Esophagus muscularis mucosa (tissue), 3 donors: Measurements from ENCODE around the gene ATP11C.
"Not testable (repeated sequence)": the region's sequence is repeated elsewhere in the genome, so short reads cannot be mapped to it uniquely, and the experiment has no call there.

Source experiments
- POLR2A ChIP-seq: fragments of 450-650 bp; IDR thresholded peaks from one replicate; pipeline ENCODE4 v1.6.1; 2017; ENCODE audit warnings: antibody characterized with exemption, moderate library complexity, mild to moderate bottlenecking, low read depth
- POLR2AphosphoS5 ChIP-seq, 2 donors: sonication (generic); formaldehyde crosslinking; IDR thresholded peaks; one replicate each; pipeline ENCODE4 v1.6.1; 2017; ENCODE audit warnings: antibody characterized with exemption in 2 of 2
- TF ChIP-seq, protein P1 (sequence below), 3 experiments: fragments of 200-600 bp in 2 of 3; fragments of 450-650 bp in 1 of 3; sonication (generic) in 2 of 3; IDR thresholded peaks; one replicate each; pipeline ENCODE4 v1.5.1; 2017 to 2019; ENCODE audit warnings: antibody characterized with exemption in 3 of 3, mild to moderate bottlenecking in 2 of 3, moderate library complexity in 1 of 3

DNA sequence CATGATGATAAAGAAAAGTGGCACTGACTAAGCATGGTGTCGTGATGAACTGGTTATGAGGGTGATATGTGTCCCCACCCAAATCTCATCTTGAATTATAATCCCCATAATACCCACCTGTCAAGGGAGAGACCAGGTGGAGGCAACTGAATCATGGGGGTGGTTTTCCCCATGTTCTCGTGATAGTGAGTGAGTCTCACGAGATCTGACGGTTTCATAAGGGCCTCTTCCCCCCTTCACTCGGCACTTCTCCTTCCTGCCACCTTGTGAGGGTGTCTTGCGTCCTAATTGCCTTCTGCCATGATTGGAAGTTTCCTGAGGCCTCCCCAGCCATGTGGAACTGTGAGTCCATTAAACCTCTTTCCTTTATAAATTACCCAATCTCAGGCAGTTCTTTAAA is 11.7 kb downstream of the ATP11C start:
- TF ChIP-seq POLR2A; POLR2AphosphoS5 (IDR thresholded peaks at IDR 0.05): not testable (repeated sequence)
- TF ChIP-seq, protein P1, sequence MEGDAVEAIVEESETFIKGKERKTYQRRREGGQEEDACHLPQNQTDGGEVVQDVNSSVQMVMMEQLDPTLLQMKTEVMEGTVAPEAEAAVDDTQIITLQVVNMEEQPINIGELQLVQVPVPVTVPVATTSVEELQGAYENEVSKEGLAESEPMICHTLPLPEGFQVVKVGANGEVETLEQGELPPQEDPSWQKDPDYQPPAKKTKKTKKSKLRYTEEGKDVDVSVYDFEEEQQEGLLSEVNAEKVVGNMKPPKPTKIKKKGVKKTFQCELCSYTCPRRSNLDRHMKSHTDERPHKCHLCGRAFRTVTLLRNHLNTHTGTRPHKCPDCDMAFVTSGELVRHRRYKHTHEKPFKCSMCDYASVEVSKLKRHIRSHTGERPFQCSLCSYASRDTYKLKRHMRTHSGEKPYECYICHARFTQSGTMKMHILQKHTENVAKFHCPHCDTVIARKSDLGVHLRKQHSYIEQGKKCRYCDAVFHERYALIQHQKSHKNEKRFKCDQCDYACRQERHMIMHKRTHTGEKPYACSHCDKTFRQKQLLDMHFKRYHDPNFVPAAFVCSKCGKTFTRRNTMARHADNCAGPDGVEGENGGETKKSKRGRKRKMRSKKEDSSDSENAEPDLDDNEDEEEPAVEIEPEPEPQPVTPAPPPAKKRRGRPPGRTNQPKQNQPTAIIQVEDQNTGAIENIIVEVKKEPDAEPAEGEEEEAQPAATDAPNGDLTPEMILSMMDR (IDR thresholded peaks at IDR 0.05), result not testable (repeated sequence)
